ENCODE results near the gene RPS2.
A peak's percentile ranks its signal among the peaks of the same experiment; 100 is the strongest.

Gene RPS2

DNA sequence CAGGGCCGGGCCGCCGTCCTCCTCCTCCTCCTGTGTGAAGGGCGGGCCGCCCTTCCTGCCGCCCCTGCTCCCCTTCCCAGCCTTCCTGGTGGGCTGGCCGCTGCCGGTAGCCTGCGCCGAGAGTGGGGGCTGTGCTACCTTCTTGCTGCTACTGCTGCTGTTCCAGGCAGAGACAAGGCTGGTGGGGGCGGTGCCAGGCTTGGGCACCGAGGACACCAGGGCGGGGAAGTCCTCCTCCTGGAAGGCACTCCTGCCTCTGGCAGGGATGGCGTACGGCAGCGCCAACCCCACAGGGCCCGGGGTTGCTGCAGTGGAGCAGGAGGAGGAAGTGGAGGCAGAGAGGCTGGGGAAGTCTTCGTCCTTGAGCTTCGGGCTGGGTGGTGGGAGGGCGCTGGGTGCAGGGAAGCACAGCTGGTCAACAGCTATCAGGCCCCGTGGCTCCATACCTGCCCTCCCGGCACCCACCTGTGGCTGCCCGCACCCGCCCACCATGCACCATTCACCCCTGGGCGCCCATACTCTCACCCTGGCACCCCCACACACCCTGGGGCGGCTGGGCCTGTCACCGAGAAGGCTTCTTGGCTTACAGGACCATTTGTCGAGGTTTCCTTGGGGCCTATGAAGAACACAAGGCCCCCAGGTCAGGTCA lies 35.4 kb upstream of the RPS2 start:
- DNase-seq (ENCODE audit: low read depth in 1 of 2, low spot score in 1 of 2): no peak

DNA sequence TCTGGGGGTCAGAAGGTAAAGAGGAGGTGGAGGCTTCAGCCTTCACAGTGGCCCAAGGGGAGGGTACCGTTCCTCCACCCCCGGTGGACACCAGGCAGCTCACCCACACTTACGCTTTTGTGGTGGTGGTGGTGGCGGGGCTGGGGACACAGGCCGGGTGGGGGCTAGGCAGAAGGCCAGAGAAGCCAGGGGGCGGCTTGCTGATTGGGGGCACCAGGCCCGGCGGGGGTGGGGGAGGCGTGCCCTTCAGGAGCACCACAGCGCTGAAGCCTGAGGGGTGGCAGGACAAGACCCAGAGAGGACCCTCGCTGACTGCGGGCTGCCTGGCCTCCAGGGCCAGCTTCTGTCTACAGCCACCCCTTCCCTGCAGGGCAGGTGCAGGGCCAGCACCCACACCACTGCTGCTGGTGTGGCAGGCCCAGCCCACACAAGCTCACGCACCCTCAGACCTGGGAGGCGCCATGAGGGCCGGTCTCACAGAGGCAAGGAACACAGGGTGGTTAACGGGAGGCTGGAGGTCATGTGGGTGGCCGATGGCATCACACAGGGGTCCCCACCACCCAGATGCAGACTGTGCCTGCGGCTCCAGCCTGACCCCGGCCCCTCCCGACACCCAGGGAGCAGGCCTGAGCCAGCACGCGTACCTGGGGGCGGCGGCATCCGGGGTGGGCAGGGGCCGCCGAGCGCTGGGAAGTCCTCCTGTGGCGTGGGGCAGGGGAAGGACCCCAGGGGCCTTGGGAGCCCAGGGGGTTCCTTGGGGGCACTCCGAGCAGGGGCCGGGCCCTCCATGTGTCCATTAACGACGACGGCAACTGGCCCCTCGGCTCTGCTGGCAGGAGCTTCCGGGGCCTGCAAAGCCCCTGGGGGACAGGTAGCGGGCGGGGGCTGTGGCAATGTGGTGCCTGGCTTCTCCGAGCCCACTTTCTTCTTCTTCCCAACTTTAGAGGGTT lies 34.5 kb upstream of the RPS2 start:
- no peak for DNase-seq (ENCODE audit: low read depth in 1 of 2, low spot score in 1 of 2)

DNA sequence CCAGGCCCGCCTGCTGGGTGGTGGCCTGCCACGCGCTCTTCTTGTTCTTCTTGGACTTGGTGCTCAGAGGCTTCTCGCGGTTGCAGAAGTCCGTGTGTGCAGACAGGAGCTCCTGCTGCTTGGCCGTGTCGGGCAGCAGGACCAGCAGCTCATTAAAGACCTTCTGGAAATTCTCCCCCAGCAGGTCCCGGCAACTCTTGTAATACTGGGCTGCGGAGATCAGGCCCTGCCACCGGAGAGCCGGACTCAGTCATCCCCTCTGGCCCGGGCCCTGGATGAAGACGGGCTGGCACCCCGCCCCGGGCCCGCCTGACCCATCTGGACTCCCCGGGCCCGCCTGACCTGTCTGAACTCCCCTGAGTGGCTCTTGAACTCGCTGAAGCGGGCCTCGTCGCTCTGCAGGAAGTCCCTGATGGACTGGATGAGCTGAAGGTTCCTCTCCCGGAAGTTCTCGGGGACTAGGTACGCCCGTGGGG lies 33.8 kb upstream of the RPS2 start:
- DNase-seq (ENCODE audit: low read depth in 1 of 2, low spot score in 1 of 2): no peak

DNA sequence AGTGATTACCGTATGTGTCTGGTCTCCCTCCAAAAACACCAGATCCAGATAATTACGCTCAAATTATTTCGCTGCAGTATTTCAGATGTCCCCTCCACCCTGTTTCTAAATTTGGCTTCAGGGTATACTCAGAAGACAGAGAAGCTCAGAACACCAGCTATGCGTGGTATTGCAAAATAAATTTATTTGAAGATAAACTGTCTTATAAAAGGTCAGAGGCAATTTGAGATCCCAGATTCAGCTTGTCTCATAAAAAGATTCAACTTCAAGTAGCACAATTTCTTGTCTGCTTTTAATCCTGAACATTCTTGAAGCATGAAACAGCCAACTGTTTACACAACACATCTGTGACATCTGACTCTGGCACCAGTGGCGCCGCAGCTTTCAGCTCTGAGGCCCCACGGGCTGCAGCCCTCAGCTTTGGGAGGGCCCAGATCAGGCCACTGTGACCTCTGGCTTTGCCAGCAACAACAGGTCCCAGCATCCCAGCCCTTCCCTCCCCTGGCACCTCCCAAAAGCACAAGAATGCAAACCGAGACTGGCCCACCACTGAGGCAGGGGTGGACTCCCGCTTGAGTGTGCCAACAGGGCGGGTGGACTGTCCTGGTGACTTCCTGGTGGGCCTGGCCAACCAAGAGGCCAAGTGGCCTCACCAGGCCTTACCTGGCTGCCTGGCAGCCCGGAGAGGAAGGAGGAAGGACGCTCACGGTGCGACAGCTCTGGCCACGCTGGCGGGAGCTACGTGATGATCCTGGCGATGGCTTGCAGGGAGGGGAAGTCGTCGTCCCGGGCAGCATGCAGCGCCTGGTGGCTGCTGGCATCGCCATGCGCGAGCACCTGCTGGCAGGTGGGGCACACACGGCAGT lies 33.1 kb upstream of the RPS2 start:
- DNase-seq (ENCODE audit: low read depth in 1 of 2, low spot score in 1 of 2): no peak

DNA sequence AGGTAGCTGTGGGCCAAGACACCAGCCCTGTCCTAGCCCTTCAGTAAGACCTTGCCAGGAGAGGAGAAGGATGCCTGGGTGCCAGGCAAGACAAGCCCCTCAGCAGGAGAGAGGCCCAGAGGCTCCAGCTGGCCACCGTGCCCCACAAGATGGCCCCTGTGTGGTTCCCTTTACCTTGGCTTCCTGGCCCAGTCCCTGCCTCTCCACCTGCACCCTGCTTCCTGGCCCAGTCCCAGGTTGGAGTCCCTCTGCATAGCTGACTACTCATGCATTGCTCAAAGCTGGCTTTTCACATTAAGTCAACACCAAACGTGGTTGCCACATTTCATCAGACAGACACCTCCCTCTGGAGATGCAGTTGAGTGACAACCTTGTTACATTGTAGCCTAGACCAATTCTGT lies 29.1 kb upstream of the RPS2 start:
- no peak for DNase-seq (ENCODE audit: low read depth in 1 of 2, low spot score in 1 of 2)

DNA sequence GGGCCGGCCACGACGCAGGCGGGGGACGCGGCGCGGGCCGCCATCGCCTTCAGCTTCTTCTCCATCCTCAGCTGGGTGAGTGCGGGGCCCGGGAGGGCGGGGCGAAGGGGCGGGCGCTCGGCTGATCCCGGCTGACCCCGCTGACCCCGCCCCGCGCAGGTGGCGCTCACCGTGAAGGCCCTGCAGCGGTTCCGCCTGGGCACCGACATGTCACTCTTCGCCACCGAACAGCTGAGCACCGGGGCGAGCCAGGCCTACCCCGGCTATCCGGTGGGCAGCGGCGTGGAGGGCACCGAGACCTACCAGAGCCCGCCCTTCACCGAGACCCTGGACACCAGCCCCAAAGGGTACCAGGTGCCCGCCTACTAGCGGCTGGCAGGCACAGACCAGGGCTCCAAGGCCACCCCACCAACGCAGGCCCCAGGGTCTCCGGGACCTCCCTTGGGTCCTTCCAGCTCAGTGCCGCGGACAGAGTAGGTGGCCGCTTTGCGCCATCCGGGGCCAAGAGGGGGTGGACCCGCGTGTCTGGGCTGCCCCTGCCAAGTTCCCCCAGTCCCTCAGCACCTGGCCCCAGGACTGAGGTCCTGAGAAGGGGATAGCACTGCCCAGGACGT lies 28.2 kb upstream of the RPS2 start:
- DNase-seq (ENCODE audit: low read depth in 1 of 2, low spot score in 1 of 2): no peak

DNA sequence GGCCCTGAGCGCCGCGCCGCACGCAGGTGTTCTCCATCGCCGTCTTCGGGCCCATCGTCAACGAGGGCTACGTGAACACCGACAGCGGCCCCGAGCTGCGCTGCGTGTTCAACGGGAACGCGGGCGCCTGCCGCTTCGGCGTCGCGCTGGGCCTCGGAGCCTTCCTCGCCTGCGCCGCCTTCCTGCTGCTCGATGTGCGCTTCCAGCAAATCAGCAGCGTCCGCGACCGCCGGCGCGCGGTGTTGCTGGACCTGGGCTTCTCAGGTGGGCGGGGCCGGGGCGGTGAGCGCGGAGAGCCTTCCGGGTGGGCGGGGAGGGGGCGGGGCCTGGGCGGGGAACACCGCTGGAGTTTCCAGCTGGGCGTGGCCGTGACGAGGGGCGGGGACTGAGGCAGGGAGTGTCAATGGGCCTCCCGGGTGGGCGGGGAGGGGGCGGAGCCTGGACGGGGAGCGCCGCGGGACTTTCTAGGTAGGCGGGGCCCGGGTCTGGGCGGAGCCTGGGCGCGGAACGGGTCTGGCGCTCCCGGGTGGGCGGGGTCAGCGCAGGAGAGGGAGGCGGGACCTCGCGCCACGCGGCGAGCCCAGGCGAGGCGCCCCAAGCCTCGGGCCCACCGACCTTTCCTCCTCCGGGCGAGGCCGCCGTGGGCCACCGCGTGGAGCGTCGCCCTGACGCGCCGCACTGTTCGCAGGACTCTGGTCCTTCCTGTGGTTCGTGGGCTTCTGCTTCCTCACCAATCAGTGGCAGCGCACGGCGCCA lies 27.5 kb upstream of the RPS2 start:
- DNase-seq (ENCODE audit: low read depth in 1 of 2, low spot score in 1 of 2): peak; percentile 94 to 97

DNA sequence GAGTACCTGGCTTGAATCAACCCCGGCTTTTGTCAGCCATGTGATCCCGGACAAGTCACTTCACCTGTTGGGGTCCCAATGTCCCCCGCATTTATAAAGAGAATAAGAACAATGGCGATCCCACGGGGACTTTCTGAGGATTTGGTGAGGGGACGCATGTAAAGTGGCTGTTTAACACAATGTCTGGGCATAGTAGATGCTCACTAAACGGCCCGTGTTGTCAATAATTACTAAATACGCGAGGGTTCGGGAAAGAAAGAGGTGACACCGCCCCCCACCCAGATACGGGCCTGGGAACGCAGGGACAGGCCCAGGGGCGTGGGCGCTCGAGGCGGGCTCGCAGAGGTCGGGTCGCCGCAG lies 26.9 kb upstream of the RPS2 start:
- no peak for DNase-seq (ENCODE audit: low read depth in 1 of 2, low spot score in 1 of 2)

DNA sequence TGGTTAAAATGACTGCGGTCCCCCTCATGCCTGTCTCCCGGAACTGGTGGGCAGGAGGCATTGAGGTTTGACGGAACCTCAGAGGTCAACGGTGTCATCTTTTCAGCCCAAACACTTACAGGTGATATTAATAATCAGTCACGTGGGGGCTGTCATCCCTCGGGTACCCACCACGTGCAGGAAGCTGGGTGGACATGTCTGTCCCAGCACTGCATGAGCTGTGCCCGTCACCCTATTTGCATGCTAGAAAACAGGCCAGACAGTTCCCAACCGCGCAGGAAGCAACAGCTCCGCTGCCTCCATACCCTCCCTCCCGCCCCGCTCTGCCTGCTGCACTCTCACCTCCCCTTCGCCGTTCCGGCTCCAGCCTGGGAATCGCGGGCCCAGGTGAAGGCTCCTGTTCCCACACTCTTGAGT lies 26.5 kb upstream of the RPS2 start:
- DNase-seq (ENCODE audit: low read depth in 1 of 2, low spot score in 1 of 2): no peak

DNA sequence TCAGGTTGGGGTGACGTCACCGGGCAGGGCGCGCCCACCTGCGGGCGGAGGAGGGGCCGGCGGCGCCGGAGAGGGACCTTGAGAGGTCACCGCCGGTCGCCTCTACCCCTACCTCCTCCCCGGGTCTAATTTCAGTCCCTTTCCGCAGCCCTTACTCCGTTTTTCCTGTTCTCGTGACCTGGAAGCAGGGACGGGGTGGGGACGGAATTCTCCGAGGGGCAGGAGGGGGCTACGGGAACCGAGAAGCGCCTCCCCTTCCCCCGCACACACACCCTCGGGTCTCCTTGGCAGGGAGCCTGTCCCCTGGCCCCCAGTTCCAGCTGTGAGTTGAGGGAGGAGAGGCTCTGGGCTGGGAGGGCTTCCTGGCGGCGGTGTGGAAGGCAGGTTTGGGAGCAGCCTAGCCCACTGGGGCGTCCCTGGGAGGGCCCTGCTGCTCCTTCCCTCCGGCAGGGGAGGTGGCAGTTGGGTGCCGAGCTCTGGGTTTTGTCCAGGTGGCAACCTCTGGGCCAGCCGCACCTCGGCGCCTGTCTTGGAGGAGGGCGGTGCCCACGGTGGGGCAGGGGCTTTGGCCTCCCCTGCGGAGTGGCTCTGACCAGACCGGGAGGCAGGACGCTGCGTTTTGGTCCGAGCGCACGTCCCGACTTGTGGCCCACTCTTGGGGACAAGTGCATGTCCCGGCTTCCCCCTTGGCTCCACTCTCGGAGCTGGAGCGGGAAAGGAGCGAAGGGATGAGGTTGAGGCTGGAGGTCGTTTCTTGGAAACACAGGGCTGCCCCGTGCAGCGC lies 25.9 kb upstream of the RPS2 start:
- DNase-seq (ENCODE audit: low read depth in 1 of 2, low spot score in 1 of 2): no peak

DNA sequence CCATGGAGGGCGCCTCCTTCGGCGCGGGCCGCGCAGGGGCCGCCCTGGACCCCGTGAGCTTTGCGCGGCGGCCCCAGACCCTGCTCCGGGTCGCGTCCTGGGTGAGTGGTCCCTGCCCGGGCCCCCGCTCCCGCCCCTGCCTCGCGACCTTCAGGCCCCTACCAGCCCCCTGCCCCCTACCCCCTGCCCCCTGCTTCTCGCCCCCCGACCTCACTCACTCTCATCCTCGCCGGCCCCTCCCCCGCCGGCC lies 25.4 kb upstream of the RPS2 start:
- no peak for DNase-seq (ENCODE audit: low read depth in 1 of 2, low spot score in 1 of 2)

DNA sequence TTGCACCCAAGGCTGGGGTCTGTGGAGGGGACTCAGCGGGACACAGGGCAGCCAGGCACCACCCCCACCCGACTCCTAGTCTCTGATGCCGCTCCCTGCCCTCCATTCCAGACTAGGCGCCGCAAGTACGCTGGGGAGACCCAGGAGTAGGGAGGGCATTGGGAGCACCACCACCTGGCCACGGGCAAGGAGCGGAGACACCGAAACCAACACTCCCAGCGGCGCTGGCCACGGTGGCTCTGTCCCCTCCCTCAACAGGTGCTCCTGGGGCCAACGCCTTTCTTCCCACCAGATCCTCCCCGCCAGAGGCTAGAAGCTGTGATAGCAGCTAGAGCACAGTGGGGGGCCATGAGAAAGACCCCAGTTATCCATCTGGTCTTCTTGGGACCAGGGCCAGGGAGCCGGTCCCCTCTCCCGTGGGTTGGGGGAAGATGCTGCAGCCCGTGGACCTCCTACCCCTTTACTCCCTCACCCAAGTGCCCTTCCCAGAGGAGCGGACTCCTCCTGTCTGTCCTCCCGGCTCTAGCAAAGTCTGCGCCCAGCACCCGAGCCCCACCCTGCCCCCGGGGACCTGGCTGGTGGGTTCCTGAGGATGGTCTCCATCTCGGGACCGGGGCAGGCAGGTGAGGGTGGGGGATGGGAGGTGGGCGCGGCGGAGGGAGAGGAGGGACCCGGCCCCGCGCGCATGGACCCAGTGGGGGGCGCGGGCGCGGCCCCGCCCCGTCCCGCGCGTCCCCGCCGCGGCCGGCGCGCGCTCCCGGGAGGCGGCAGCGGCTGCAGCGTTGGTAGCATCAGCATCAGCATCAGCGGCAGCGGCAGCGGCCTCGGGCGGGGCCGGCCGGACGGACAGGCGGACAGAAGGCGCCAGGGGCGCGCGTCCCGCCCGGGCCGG lies 24.8 kb upstream of the RPS2 start, which contains the start of gene SYNGR3:
Gene SYNGR3 (plus strand): TSS at position 762 of the 892 bp plus-strand sequence. CDS start 133 bp downstream, outside the sequence.
- no peak for DNase-seq (ENCODE audit: low read depth in 1 of 2, low spot score in 1 of 2)

DNA sequence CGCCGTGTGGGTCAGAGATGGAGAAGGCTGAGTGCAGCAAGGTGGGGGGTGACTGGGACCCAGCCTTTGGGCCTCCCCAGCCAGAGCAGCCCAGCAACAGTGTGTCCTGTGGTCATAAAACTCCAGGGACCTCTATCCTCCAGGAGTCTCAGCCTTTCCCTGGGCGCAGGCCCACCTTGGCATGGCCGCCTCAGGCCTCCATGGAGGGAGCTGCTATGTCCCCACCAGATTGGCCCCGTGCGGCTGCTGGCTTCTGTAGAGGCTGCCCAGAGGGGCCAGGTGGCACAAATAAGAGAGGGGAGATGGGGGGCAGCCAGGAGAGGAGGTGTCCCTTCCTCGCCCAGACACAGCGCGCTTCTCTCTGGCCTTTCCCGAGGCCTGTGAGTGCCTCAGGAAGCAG lies 22.6 kb upstream of the RPS2 start:
- no peak for DNase-seq (ENCODE audit: low read depth in 1 of 2, low spot score in 1 of 2)

DNA sequence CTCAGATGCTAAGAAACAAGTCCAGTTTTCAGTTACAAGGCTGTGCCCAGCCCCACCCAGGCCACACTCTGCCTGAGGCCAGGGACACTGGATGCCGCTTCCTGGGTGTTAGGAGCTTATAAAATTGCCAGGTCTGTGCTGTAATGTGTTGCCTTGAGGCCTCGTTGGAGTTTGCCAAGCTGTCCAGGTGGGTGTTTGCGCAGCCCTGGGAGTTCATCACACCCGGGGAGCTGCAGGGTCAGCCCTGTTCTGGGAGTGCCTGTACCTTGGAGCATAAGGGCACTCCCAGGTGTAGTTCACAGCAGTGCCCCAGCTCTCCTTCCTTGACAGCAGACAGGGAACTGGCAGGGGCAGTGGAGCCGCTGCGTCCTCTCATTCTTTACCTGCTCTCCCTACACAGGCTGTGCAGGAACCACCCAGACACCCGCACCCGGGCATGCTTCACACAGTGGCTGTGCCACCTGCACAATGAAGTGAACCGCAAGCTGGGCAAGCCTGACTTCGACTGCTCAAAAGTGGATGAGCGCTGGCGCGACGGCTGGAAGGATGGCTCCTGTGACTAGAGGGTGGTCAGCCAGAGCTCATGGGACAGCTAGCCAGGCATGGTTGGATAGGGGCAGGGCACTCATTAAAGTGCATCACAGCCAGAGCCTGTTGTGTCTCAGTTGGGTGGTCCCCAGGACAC lies 21.0 kb upstream of the RPS2 start:
- no peak for DNase-seq (ENCODE audit: low read depth in 1 of 2, low spot score in 1 of 2)

DNA sequence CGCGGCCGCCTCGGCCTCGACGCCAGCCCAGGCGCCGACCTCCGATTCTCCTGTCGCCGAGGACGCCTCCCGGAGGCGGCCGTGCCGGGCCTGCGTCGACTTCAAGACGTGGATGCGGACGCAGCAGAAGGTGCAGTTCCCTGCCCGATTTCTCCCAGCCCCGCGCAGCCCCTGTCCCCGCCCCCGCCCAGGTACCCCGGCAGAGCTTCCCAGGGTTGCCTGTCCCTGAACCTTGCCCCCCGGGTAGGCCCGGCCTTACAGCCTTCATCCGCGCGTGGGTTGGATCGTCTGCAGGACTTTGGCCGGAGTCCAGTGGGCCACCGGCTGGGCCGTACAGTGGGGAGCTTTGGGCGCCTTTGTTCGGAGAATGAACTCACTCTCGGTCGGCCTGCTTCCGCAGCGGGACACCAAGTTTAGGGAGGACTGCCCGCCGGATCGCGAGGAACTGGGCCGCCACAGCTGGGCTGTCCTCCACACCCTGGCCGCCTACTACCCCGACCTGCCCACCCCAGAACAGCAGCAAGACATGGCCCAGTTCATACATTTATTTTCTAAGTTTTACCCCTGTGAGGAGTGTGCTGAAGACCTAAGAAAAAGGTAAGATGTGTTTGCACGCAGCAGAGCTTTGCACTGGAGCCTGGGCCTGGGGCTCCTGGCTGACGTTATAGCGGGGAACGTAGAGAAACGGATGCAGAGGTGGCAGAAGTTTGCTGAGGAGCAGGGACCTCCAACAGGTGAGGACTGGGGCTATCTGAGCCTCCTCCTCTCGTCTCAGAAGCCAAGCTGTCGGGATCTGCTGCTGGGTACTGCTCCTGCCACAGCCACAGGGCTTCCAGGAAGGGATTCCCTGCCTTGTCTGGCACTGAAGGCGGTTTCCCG lies 20.0 kb upstream of the RPS2 start:
- no peak for DNase-seq (ENCODE audit: low read depth in 1 of 2, low spot score in 1 of 2)

DNA sequence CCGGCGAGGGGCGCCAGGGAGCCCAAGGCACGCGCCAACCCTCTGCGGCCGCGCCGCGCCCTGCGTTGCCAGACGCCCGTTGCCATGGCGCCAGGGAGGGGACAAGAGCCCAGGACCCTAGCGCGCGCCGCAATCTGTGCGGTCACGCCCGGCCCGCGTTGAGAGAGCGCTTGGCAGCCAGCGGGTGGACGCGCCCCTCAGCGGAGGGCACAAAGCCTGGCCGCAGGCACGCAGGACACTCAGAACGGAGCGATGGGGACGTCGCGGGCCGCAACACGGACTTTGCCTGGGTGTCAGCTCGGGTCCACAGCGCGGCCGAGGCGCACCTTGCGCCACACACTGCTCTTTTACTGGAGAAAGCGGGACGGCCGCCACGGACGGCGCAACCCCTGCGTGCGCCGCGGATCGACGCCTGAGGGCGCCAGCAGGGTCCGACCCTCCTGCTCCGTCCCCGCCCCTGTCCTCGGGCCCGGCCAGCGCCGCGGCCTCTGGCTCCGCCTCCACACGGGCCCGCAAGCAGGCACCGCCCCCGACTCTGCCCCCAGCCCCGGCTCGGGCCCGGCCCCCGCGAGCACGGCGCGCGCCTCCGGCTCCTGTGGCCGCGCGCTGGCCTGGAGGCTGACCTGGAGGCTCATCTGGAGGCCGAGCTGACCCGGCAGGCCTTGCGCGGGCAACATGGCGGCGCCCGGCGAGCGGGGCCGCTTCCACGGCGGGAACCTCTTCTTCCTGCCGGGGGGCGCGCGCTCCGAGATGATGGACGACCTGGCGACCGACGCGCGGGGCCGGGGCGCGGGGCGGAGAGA lies 19.1 kb upstream of the RPS2 start, which contains the start of gene GFER:
Gene GFER (plus strand): TSS at position 650 of the 803 bp plus-strand sequence. CDS start 26 bp downstream, at position 676.
- DNase-seq (ENCODE audit: low read depth in 1 of 2, low spot score in 1 of 2): no peak
